T-helper 9 cell (primary cell): ENCODE results near the gene ARL9.

Experiments used
- DNase-seq: peaks from one replicate; pipeline ENCODE4 v3.0.0-alpha.2; 2020

The ARL9 gene

DNA sequence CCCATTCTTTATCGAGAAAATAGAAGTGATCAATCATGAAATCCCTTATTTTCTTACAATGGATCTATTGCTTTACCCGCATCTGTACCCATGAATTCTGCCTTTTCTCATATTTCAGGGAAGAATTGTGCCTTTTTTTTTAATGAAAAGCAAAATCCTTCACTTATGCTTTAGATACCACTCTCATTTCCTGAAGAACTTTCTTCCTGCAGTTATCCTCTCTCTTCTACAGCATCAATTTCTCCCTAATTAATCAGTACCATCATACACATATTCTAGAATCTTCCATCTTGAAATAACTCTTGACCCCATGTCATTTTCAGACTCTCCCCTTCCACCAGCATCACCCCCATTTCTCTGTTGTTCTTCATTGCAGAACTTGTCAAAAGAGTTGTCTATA is 26.6 kb downstream of the ARL9 start:
- no peak for DNase-seq

DNA sequence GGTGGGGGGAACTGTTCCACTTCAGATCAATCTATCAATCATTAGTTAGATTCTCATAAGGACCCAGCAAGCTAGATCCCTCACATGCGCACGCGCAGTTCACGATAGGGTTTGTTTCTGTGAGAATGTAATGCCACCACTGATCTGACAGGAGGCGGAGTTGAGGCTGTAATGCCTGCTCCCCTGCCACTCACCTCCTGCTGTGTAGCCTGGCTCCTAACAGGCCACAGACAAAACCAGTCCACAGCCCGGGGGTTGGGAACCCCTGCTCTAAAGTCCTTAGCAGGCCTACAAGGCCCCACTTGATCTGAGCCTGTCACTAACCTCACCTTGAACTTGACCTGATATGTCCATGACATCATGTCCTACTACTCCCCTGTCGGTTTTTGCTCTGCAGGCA is 30.3 kb downstream of the ARL9 start:
- DNase-seq = no peak

DNA sequence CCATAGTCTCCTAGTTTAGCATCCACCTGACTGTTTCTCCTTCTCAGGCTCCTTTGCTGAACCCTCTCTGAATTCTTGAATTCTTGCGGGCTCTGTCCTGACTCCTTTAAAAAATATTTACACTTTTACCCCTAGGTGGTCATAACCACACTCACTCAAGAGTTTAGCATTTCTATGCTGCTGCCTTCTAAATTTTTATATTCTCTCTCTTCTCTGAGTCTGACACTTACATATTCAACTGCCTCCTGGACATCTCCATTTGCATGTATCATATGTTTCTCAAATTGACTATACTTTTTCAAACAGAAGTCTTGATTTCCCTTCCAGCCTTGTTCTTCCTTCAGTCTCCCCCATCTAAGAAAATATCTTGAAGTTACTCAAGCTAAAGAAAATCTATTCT is 31.6 kb downstream of the ARL9 start:
- no peak for DNase-seq

DNA sequence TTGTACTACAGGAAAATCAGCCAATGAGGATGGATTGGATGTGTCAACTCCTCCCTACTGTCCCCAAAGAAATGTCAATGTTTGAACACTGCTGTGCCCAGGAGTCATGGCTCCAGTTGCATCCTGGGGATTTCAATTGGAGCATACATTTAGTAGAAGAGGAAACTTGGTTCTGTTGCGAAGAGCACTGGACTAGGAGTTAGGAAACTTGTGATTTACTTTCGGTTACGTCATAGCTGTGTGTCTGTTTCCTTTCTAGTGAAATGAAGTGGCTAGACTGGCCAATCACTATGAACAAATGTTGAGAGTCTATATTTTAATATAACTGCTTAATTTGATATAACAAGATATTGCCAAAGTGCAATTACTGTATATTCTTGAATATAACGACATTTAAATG is 35.2 kb downstream of the ARL9 start:
- no peak for DNase-seq

DNA sequence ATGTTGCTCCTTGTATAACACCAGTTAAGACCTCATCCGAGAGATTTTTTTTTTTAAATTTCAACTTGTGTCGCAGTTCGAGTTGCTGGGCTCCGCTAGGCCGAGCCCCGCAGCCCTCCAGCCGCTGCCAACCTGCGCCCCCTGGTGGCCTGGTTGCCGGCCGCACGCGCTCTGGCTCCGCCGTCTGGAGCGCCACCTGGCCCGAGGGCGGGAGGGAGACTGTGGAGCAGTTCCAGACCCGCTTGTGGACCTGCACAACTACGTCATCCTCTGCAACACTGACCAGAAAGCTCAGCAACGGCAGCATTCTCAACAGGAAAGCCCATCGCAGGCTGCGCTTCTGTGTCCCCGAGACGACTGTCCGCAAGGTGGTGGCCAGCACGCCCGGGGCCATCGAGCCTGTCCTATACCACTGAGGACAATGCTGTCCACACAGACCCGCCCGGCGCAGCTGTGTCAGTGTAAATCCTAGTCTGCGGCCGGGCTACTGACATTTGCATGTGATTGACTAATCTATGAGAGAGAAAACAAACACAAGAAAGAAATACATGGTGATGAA is 39.1 kb downstream of the ARL9 start:
- DNase-seq = peak; percentile 85

DNA sequence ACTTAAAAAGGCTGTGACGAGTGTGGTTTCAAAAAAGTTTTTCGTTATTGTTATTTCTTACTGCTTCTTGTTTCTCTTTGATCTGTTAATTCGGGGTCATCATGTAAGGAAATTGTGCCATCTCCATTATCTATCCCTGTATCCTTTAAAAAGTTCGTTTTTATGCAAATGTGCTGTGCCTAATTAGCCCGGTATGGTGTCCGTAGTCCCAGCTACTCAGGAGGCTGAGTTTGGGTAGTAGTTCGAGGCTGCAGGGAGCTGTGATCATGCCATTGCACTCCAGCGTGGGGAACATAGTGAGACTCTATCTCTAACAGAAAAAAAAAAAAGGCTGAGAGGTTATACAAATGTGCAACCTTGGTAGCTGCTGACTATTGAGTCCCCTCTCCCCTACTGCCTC is 45.1 kb downstream of the ARL9 start:
- DNase-seq = no peak

DNA sequence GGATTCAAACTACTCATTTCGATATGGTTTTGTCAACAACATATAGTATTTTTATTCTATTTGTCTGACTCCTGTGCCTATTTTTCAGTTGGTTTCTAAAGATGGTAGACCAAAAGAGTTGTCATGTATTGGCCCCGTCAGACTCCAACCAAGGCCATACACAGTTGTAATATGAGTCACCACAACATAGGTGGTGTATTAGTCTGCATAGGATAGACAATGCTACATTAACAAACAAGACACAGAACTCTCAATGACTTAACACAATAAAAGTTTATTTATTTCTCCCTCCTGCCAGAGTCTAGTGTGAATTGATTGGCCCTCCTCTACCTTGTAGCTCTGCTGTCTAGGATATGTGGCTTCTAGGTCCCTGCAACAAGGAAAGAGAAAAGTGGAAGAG is 45.9 kb downstream of the ARL9 start:
- no peak for DNase-seq

DNA sequence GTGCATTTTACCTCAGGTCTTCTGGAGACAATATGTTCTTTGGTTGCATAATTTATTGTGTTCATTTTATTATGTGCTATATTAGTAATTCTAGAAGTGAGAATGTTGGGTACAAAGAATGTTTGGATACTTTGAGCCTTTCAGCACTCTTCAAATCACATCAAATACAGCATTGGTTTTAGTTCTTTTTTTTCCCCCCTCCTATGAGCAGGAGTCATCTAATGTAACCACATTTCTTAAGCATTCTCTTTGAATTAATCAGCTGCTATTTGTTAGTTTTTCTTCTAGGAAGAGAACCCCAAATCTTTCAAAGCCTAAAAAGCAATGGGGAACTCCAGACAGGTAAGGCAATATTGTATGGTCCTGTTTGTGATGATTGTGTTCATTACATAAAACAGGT is 46.7 kb downstream of the ARL9 start:
- no peak for DNase-seq

DNA sequence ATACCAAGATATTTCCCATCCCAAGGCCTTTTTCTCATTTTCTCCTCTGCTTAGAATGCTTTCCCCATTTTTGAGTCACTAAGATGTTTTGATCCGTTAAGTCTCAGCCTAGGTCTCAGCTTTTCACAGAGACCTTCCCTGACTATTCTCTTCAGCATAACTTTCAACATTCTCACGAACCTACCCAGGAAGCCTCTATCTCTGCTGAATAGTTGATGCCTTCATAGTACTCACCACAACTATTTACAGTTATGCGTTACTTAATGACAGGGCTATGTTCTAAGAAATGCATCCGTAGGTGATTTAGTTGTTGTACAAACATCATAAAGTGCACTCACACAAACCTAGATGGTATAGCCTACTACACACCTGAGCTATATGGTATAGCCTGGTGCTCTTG is 64.5 kb downstream of the ARL9 start:
- no peak for DNase-seq
